Activated T-cell treated with anti-CD3 and anti-CD28 coated beads for 1 hour (primary cell): ENCODE results near the gene ATP11C.
"Not testable (repeated sequence)": the region's sequence is repeated elsewhere in the genome, so short reads cannot be mapped to it uniquely, and the experiment has no call there.

Experiments used
- DNase-seq: peaks from one replicate; pipeline ENCODE4 v3.0.0-alpha.2; 2020; ENCODE audit warnings: low read depth

ATP11C gene

GRCh38 chrX:139720979-139721378 is 211.9 kb downstream of the ATP11C start:
- no peak for DNase-seq

DNA sequence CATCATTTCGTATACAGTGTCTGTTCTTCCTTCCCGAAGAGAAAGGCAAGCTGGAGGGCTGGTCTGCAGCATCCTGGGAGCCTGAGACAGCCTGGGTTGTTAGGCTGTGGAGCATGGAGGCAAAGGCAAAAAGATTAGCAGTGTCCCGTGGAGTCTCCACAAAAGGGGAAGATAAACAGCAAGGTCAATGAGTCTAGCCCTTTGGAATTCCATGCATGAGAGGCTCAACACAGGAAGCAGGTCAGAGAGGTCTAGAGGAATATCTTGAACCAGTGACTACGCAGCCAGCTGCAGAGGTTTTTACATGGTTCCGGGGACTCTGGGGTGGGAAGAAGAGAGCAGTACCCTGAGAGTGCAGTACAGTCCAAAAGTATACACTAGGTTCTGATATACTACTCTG is 212.7 kb downstream of the ATP11C start:
- DNase-seq, result no peak

DNA sequence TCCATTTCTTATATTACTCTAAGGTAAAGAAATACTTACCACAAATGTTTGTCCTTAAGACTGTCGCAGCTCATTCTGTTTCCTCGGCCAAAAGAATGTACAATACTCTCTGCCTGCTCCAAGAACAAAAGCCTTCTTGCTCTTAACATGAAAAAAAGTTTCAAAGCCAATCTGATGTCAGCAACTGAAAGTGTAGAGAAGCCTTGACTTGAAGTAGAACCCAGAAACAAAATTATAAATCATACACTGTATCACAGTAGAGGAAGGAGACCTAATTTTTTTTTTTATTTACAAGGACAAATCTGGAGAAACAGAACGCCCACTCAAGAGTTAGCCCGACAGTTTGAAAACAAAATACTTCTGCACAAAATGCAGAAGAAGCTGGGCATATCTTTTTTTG is 224.8 kb downstream of the ATP11C start, which contains the start of gene MCF2:
Gene MCF2, minus strand, starts transcription at position 101 of the 400 bp plus-strand sequence. CDS start 56,423 bp downstream, outside the sequence.
- no peak for DNase-seq

- DNase-seq, result no peak
These were observed 230.2 kb downstream of the ATP11C start for GRCh38 chrX:139702658-139703057.

GRCh38 chrX:139692908-139693307 is 239.9 kb downstream of the ATP11C start:
- DNase-seq, result no peak

DNA sequence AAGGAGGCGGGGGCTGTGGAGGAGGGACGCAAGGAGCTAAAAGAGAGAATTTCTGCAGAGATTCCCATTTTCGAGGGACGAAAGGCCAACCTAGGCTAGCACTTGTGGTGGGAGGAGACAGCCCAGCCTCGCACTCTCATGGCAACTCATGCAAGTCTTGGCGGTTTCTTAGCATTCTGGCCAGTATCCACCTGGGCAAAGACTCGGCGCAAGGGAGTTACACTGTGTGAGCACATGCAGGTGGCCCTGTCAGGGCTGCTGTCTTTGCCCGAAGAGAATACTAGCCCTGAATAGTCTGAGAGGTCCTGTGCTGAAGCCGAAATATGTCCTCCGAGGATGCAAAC is 240.4 kb downstream of the ATP11C start:
- no peak for DNase-seq

- DNase-seq, result no peak
These were observed 240.9 kb downstream of the ATP11C start for GRCh38 chrX:139691843-139692505.

- no peak for DNase-seq
These were observed 241.4 kb downstream of the ATP11C start for GRCh38 chrX:139691493-139691842.

- not testable (repeated sequence) for DNase-seq
These were observed 247.7 kb downstream of the ATP11C start for GRCh38 chrX:139685175-139685574.

GRCh38 chrX:139680356-139680755 is 252.5 kb downstream of the ATP11C start:
- DNase-seq, result no peak
